Mesodermal cell (in vitro differentiated cells): ENCODE results near the gene KIAA1328.
"Not testable (repeated sequence)": the region's sequence is repeated elsewhere in the genome, so short reads cannot be mapped to it uniquely, and the experiment has no call there.

Experiments used
- H3K27ac ChIP-seq: 2 replicates; pipeline ENCODE4 v1.7.0; 2013; ENCODE audit warnings: mild to moderate bottlenecking, low read depth, low read length, moderate library complexity; ENCODE audit not compliant: severe bottlenecking
- H3K36me3 ChIP-seq: 2 replicates; pipeline ENCODE4 v1.7.1; 2013; ENCODE audit warnings: mild to moderate bottlenecking, low read length, moderate library complexity; ENCODE audit not compliant: control insufficient read depth, insufficient read depth
- H3K4me1 ChIP-seq: one replicate; pipeline ENCODE4 v1.7.1; 2013; ENCODE audit warnings: mild to moderate bottlenecking, low read length; ENCODE audit not compliant: insufficient read depth, control insufficient read depth, poor library complexity, severe bottlenecking
- H3K4me3 ChIP-seq: 2 replicates; pipeline ENCODE4 v1.7.0; 2013; ENCODE audit warnings: low read length, control low read depth, mild to moderate bottlenecking; ENCODE audit not compliant: insufficient read depth, poor library complexity, severe bottlenecking; ENCODE audit errors: extremely low read depth
- H3K9me3 ChIP-seq: 2 replicates; pipeline ENCODE4 v1.7.1; 2013; ENCODE audit warnings: mild to moderate bottlenecking, low read length, moderate library complexity; ENCODE audit not compliant: control insufficient read depth
- WGBS, 2 experiments: methylation state at CpG; one replicate each; pipeline ENCODE4 v1.1.5; 2013; ENCODE audit warnings: missing lambda C conversion rate in 2 of 2; ENCODE audit not compliant: insufficient coverage in 2 of 2; 5-methylcytosine and 5-hydroxymethylcytosine counted together

KIAA1328 gene

DNA sequence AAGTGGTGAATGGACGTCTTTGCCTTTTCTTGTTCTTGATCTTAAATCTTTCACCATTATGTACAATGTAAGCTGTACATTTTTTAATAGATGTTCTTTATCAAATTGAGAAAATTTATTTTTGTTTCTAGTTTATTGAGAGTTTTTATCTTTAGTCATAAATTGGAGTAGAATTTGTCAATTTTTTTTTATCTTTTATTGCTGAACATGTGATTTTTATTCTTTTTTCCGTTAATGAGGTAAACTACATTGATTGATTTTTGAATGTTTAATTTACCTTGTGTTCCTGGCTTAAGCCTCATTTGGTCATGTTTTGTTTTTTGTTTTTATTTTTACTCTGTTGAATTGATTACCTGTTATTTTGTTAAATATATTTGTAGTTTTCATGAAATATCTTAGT is 19.7 kb downstream of the KIAA1328 start:
- H3K9me3 ChIP-seq = peaks cover 7% of the 10 kb centered on the region
- no peaks in the 10 kb centered on the region for H3K4me1 ChIP-seq
- no peak overlapping the region for H3K4me3 ChIP-seq
- H3K36me3 ChIP-seq = no peaks in the 10 kb centered on the region
- no peak overlapping the region for H3K27ac ChIP-seq
- 100% methylated on average over 1 of the region's 2 CpGs; no CpG with 5 or more reads in 1 of the 2 experiments for WGBS, 2 experiments

GRCh38 chr18:36849288-36850006 is 20.5 kb downstream of the KIAA1328 start:
- no peaks in the 10 kb centered on the region for H3K4me1 ChIP-seq
- no peak overlapping the region for H3K4me3 ChIP-seq
- peaks cover 7% of the 10 kb centered on the region for H3K9me3 ChIP-seq
- H3K27ac ChIP-seq = no peak overlapping the region
- WGBS, 2 experiments = no CpG with 5 or more reads among the region's 2 CpGs
- no peaks in the 10 kb centered on the region for H3K36me3 ChIP-seq

DNA sequence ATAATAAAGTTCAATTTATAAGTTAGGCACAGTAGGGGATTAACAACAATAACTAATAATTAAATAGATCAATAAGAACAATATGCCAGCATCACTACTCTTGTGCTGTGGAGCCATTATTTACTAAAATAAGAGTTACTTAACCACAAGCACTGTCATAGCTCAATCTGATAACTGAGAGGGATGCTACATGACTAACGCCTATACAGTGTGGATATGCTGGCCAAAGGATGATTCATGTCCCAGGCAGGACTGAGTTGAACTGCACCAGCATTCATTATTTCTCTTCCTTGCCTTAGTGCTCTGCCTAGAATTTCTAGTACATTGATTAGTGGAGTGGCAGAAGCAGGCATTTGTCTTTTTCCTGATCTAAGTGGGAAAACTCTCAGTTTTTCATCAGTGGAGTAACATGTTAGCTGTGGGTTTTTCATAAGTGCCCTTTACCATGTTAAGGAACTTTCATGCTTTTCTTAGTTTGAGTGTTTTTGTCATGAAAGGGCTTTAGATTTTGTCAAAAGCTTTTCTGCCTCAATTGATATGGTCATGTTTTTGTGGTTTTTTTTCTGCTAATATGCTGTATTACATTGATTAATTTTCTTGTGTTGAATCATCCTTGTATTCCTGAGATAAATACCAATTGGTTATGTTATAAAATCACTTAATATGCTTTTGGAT is 21.7 kb downstream of the KIAA1328 start:
- Histone ChIP-seq H3K36me3 (no peaks in the 10 kb centered on the region), H3K4me1 (no peaks in the 10 kb centered on the region), H3K27ac (no peak overlapping the region), H3K4me3 (no peak overlapping the region), H3K9me3 (peaks cover 7% of the 10 kb centered on the region)
- 83% methylated on average over 1 of the region's 1 CpG; no CpG with 5 or more reads in 1 of the 2 experiments for WGBS, 2 experiments

DNA sequence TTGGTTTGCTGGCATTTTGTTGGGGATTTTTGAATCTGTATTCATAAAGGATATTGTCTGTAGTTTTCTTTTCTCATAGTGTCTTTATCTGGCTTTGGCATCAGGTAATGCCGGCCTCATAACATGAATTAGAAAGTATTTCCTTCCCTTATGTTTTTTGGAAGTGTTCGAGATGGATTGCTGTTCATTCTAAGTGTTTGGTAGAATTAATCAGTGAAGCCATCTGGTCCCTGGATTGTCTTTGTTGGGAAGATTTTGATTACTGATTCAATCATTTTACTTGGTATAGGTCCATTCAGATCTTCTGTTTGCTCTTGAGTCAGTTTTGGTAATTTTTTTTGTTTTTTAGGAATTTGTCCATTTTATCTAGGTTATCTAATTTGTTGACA is 22.3 kb downstream of the KIAA1328 start:
- H3K9me3 ChIP-seq = peaks cover 7% of the 10 kb centered on the region
- H3K4me1 ChIP-seq = no peaks in the 10 kb centered on the region
- H3K36me3 ChIP-seq = no peaks in the 10 kb centered on the region
- H3K4me3 ChIP-seq = no peak overlapping the region
- no peak overlapping the region for H3K27ac ChIP-seq
- no CpG with 5 or more reads among the region's 2 CpGs for WGBS, 2 experiments

DNA sequence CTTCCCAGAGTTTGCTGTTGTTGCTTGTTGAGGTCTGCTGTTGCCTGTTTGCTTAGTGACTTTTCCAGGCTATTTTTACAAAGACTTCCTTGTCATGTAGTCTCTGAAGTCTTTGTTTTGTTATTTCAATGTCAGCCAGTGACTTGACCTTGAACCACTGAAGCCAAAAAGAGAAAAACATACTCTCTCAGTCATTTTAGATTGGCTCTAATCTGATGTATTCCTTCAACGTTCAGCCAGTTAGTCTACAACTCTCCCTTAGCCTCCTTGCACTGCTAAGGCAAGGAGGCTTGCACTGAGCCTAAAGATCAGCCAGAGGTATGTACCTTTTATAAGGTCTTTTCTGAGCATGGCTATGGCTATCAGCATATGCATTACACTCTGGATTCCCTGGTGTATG is 27.9 kb downstream of the KIAA1328 start:
- no peak overlapping the region for H3K27ac ChIP-seq
- 50 to 80% methylated on average over 1 of the region's 1 CpG for WGBS, 2 experiments
- no peaks in the 10 kb centered on the region for H3K4me1 ChIP-seq
- H3K36me3 ChIP-seq = no peaks in the 10 kb centered on the region
- peaks cover 7% of the 10 kb centered on the region for H3K9me3 ChIP-seq
- no peak overlapping the region for H3K4me3 ChIP-seq

DNA sequence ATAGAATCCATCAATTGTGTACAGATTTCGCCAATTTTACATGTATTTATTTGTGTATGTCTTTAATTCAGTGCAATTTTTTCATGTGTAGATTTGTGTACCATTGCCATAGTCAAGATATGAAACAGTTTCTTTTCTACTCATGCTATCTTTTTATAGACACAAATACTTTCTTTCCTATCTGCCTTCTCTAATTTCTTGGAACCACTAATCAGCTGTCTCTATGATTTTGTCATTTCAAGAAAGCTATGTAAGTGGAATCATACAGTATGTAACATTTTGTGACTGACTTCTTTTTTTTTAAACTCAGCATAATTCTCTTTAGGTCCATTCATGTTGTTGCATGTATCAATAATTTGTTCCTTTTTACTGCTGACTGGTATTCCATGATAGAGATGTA is 33.3 kb downstream of the KIAA1328 start:
- H3K4me1 ChIP-seq = no peaks in the 10 kb centered on the region
- H3K27ac ChIP-seq = no peak overlapping the region
- no CpG with 5 or more reads among the region's 1 CpG for WGBS, 2 experiments
- H3K36me3 ChIP-seq = no peaks in the 10 kb centered on the region
- no peaks in the 10 kb centered on the region for H3K9me3 ChIP-seq
- no peak overlapping the region for H3K4me3 ChIP-seq

- H3K4me3 ChIP-seq = no peak overlapping the region
- H3K9me3 ChIP-seq = no peaks in the 10 kb centered on the region
- H3K4me1 ChIP-seq = no peaks in the 10 kb centered on the region
- WGBS, 2 experiments = no CpG with 5 or more reads among the region's 1 CpG
- no peak overlapping the region for H3K27ac ChIP-seq
- no peaks in the 10 kb centered on the region for H3K36me3 ChIP-seq
These were observed 38.1 kb downstream of the KIAA1328 start for GRCh38 chr18:36867056-36867455.

DNA sequence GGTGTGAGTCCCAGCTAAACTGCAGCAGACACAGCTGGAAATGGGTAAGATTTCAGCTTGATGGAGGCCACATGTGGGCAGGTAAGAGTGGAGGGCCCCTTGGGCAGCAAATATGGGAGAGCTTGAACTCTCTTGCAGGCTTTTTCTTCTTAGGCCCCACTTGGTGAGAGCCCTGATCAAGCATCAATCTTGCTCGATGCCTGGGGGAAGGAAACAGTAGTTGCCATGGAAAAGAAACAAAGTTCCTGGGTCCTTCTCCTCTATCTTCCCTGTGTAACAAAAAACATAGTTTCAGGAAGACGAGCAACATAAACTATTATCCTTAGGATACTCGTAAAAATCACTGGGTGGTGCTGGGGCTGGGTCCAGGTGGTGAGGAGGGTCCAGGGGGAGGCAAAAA is 42.9 kb downstream of the KIAA1328 start:
- no peak overlapping the region for H3K27ac ChIP-seq
- no peaks in the 10 kb centered on the region for H3K36me3 ChIP-seq
- WGBS, 2 experiments = no CpG with 5 or more reads among the region's 3 CpGs

GRCh38 chr18:36872329-36872728 is 43.4 kb downstream of the KIAA1328 start:
- no peaks in the 10 kb centered on the region for H3K9me3 ChIP-seq
- no peaks in the 10 kb centered on the region for H3K36me3 ChIP-seq
- H3K4me3 ChIP-seq = no peak overlapping the region
- no peaks in the 10 kb centered on the region for H3K4me1 ChIP-seq
- no peak overlapping the region for H3K27ac ChIP-seq

More for the DNA sequence above, 42.9 kb downstream of the KIAA1328 start:
- no peaks in the 10 kb centered on the region for H3K9me3 ChIP-seq
- H3K4me1 ChIP-seq = no peaks in the 10 kb centered on the region
- H3K4me3 ChIP-seq = no peak overlapping the region

- not testable (repeated sequence) for H3K4me1 ChIP-seq, H3K27ac ChIP-seq, H3K36me3 ChIP-seq, H3K4me3 ChIP-seq, H3K9me3 ChIP-seq
These were observed 44.9 kb downstream of the KIAA1328 start for GRCh38 chr18:36873826-36874225.

GRCh38 chr18:36879796-36880195 is 50.9 kb downstream of the KIAA1328 start:
- not testable (repeated sequence) for H3K27ac ChIP-seq, H3K4me1 ChIP-seq, H3K36me3 ChIP-seq, H3K9me3 ChIP-seq, H3K4me3 ChIP-seq
- WGBS, 2 experiments = 92 to 94% methylated on average over 1 to 3 of the region's 3 CpGs
